Measurements from ENCODE around the gene SLC39A6.
"Not testable (repeated sequence)": the region's sequence is repeated elsewhere in the genome, so short reads cannot be mapped to it uniquely, and the experiment has no call there.

The SLC39A6 gene

GRCh38 chr18:36104749-36105148, 24.4 kb downstream of the SLC39A6 start:
- in situ Hi-C loops (cut with MboI; ENCODE audit: low sequenced_read_pairs): no loop called here

DNA sequence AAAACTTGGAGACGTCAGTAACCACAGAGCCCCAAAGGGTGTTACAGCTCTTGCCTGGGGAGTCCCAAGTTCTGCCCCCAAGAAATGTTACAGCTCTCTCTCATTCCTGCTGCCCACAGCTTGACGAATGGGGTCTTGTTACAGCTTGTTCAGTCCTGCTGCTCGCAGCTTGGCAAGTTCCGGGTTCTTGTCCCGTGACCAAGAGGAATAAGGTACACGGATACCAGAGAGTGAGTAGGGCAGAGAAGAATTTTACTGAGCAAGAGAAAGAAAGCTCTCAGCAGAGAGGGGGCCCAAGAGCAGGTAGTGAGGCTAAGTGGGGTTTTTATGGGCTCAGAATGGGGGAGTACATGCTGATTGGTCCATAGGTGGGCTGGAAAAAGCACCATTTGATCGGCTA, 27.2 kb downstream of the SLC39A6 start:
- in situ Hi-C loops (cut with MboI; ENCODE audit: low sequenced_read_pairs): no loop called here

- in situ Hi-C loops (cut with MboI; ENCODE audit: low sequenced_read_pairs): no loop called here
Observed at GRCh38 chr18:36099311-36099710, 29.8 kb downstream of the SLC39A6 start.

DNA sequence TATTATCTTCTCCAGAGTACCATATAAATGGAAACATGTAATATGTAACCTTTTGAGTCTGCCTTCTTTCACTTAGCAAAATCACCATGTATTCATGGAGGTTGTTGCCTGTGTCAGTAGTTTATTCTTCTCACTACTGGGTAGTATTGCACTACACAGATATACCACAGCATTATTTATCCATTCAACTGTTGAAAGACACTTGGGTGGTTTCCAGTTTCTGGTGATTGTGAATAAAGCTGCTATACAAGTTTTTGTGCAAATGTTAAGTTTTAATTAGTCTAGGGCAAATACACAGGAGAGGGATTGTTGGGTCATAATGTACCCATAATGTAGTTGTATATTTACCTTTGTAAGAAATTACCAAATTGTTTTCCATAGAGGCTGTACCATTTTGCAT, 32.2 kb downstream of the SLC39A6 start:
- in situ Hi-C loops (cut with MboI; ENCODE audit: low sequenced_read_pairs): no loop called here

DNA sequence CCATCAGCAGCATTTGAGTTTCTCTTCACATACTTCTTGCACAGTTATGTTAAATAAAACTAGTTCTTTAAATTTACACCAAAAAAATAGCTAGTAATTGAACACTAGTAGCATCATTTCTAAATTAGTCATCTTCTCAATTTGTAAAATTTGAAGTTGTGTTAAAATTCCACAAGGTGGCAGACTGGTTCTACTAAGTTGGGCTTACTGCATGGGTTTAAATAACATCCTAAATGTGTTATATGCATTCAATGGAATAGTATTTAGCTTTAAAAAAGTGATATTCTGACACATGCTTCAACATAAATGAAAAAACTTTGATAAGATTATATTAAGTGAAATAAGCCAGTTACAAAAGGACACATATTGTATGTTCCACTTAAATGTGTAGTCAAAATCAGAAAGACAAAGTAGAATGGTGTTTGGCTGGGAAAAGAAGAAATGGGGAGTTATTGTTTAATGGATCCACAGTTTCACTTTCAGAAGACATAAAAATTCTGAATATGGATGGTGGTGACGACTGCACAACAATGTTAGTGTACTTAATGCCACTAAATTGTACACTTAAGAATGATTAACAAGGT, 33.1 kb downstream of the SLC39A6 start:
- in situ Hi-C loops (cut with MboI; ENCODE audit: low sequenced_read_pairs): no loop called here

- in situ Hi-C loops (cut with MboI; ENCODE audit: low sequenced_read_pairs): no loop called here
Observed at GRCh38 chr18:36094431-36094830, 34.7 kb downstream of the SLC39A6 start.

DNA sequence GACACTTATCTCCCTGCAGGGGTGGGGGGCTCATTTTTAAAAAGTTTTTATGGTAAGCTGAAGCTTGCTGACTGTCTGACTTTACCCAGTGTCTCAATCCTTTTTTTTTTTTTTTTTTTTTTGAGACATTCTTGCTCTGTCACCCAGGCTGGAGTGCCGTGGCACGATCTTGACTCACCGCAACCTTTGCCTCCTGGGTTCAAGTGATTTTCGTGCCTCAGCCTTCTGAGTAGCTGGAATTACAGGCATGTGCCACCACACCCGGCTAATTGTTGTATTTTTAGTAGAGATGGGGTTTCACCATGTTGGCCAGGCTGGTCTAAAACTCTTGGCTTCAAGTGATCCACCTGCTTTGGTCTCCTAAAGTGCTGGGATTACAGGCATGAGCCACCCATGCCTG, 37.0 kb downstream of the SLC39A6 start:
- in situ Hi-C loops (cut with MboI; ENCODE audit: low sequenced_read_pairs): not testable (repeated sequence)

- in situ Hi-C loops (cut with MboI; ENCODE audit: low sequenced_read_pairs): no loop called here
Observed at GRCh38 chr18:36089001-36089400, 40.1 kb downstream of the SLC39A6 start.

GRCh38 chr18:36088256-36088655, 40.9 kb downstream of the SLC39A6 start:
- in situ Hi-C loops (cut with MboI; ENCODE audit: low sequenced_read_pairs): no loop called here

GRCh38 chr18:36086186-36086585, 43.0 kb downstream of the SLC39A6 start:
- in situ Hi-C loops (cut with MboI; ENCODE audit: low sequenced_read_pairs): no loop called here

GRCh38 chr18:36085195-36085594, 43.9 kb downstream of the SLC39A6 start:
- in situ Hi-C loops (cut with MboI; ENCODE audit: low sequenced_read_pairs): no loop called here

- in situ Hi-C loops (cut with MboI; ENCODE audit: low sequenced_read_pairs): no loop called here
Observed at GRCh38 chr18:36083729-36084128, 45.4 kb downstream of the SLC39A6 start.

- in situ Hi-C loops (cut with MboI; ENCODE audit: low sequenced_read_pairs): not testable (repeated sequence)
Observed at GRCh38 chr18:36081118-36081517, 48.0 kb downstream of the SLC39A6 start.

- in situ Hi-C loops (cut with MboI; ENCODE audit: low sequenced_read_pairs): no loop called here
Observed at GRCh38 chr18:36078751-36079529, 50.2 kb downstream of the SLC39A6 start.

GRCh38 chr18:36077764-36078163, 51.4 kb downstream of the SLC39A6 start:
- in situ Hi-C loops (cut with MboI; ENCODE audit: low sequenced_read_pairs): not testable (repeated sequence)

DNA sequence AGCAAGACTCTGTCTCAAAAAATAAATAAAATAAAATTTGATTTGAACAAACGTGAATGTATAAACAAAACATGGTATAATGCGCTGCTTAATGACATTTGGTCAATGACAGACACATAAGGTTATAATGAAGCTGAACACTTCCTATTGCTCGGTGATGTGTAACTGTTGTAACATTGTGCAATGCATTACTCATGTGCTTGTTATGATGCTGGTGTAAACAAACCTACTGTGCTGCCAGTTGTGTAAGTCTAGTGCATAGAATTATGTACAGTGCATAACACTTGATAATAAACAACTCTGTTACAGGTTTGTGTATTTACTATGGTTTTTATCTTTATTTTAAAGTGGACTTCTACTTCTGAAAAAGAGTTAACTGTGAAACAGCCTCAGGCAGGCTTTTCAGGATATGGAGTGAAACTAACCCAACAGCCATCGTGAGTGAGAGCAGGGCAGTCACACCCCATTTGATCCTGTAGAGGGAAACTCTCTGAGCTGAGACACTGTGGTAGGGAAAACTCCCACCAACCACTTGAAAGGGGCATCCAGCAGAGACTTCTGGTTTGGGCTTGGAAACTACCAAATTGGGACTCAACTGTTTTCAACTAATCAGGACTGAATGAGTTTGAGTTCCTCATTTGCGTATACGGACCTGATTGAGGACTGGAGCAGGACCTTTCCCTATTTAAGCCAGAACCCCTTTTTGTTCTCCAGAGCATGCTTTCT, 53.1 kb downstream of the SLC39A6 start:
- in situ Hi-C loops (cut with MboI; ENCODE audit: low sequenced_read_pairs): no loop called here

DNA sequence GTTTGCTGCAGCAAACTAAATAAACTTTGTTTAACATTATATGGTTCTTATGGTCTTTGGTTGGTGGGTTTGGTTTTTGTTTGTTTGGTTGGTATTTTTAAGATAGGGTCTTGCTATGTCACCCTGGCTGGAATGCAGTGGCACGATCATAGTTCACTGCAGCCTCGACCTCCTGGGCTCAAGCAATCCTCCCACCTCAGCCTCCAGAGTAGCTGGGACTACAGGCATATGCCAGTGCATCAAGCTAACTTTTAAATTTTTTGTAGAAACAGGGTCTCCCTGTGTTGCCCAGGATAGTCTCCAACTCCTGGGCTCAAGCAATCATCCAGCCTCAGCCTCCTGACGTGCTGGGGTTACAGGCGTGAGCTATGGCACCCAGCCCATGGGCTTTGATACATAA, 54.7 kb downstream of the SLC39A6 start:
- in situ Hi-C loops (cut with MboI; ENCODE audit: low sequenced_read_pairs): no loop called here

DNA sequence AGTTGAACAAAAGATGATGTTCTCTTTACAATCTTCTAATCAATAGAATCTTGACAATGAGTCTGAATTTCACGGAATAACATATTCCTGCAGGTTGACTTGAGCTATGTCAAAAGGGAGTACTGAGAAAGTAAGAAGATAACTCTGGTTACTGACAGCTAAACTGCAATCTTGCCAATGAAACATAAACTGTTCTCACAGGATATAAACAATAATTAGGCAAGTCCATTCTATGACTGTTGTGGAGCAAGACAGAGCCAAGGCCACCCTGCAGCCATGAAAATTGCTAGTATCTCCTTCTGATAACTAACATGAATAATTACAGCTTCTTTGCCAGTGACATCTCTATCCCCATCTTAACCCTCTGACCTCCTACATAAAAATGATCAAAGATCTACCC, 55.5 kb downstream of the SLC39A6 start:
- in situ Hi-C loops (cut with MboI; ENCODE audit: low sequenced_read_pairs): no loop called here

DNA sequence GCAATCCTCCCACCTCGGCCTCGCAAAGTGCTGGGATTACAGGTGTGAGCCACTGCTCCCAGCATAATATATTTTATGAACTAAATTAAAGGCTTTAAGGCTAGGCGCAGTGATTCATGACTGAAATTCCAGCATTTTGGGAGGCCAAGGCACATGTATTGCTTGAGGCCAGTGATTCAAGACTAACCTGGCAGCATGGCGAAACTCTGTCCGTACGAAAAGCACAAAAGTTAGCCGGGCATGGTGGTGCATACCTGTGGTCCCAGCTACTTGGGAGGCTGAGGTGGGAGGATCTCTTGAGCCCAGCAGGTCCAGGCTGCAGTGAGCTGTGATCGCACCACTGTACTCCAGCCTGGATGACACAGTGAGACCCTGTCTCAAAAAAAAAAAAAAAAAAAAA, 56.7 kb downstream of the SLC39A6 start:
- in situ Hi-C loops (cut with MboI; ENCODE audit: low sequenced_read_pairs): not testable (repeated sequence)

- in situ Hi-C loops (cut with MboI; ENCODE audit: low sequenced_read_pairs): no loop called here
Observed at GRCh38 chr18:36067055-36067957, 61.8 kb downstream of the SLC39A6 start, which contains the start of gene RPRD1A. Gene RPRD1A, minus strand, starts transcription at chr18:36067559. Its CDS starts 155 bp downstream, at chr18:36067404.

- in situ Hi-C loops (cut with MboI; ENCODE audit: low sequenced_read_pairs): no loop called here
Observed at GRCh38 chr18:36066686-36067054, 62.5 kb downstream of the SLC39A6 start.

All from HL-60/S4 treated with retinoic acid at 250 ng/mL for 4 days and 3 days (cell line).